Fibroblast of skin of right quadriceps (primary cell): ENCODE data around the gene SEMA4D.

ENCODE experiments used
- DNase-seq: peaks from one replicate; pipeline ENCODE4 v3.0.0-alpha.2; 2013

SEMA4D gene

DNA sequence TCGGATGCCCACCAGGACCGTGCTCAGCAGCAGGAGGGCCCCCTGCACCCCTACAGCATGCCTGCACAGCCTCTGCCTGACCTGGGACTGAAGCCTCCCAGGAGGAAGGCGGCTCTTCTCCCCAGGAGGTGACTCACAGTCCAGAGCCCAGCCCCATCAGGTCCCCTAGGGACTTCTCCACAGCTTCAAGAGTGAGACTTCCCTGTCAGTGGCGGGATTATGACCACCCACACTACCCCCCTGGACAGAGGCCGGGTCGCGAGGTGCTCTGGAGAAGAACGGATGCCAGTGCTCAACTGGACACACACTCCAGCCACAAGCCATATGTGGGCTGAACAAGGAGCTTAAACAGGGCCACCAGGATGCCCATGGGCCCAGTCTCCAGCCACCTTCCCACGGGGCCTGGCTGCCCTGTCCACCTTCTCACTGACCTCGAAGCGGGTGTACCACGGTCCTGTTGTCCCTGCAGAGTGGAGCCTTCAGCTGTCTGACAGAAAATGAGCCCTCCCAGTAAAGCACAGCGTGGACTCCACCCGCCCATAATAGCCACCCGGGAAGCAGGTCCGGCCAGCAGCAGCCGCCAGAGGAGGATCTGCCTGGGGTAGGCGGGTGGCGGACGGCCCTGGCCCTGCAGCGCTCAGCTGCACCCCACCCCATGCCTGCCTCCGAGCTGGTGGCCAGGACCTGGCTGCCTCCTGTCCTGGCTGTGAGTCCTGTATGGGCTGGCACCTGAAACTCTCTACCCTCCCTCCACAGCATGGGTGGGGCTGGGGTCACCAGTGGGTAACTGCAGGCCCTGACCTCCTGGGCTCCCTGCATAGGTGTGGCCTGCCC is 54.7 kb downstream of the SEMA4D start:
- peak; percentile 53 for DNase-seq

DNA sequence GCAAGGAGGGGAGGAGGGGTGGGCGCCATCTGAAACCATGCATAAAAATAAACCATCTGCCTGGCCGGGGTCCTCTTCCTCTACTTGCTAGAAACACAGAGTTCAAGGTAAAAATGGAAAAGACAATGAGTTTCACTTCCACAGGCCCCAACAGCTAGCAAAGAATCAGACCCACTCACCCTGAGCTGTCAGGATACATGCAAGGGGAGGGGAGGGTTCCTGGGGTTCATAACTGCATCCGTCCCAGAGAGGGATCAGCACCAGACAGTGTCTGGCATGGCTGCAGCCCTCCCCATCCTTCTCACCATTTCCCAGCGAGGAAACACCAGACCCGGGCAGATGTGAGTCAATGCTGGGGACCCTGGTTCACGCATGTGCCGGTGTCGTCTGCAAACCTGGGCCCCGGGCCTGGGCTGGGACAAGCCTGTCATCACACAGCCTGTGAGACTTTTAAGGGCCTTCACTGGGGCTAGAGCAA is 55.4 kb downstream of the SEMA4D start:
- DNase-seq: no peak

DNA sequence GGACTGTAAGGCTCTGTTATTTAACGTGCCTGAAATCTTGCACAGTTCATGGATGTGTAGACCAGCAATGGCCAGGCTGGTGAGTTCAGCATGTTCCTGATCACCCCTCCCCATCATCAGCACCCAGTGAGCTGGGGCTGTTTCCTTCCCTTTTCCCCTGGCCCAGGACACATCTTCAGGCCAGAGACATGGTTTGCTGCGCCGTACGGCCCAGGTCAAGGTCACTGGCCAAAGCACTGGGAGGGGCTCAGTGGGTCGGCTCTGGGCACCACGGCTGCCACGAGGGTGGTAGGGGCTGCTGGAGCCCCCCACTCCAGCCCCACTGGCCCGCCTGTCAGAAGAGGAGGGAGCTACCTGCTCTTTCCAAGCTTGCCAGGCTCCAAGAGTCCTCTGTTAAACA is 55.9 kb downstream of the SEMA4D start:
- DNase-seq: no peak

DNA sequence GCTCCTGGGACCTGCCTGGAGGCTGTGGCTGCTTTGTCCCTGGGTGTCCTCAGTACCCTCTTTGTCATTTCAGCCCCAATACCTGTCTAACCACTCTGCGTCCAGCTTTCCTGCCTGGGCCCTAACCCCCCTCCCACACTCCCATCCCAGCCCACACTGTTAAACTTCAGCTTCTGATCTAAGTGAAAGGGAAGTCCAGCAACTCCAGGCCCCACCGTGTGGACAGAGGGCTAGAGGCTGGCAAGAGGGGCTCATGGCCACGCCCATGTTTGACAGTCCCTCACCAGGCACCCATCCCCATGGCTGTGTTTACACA is 56.3 kb downstream of the SEMA4D start:
- no peak for DNase-seq

DNA sequence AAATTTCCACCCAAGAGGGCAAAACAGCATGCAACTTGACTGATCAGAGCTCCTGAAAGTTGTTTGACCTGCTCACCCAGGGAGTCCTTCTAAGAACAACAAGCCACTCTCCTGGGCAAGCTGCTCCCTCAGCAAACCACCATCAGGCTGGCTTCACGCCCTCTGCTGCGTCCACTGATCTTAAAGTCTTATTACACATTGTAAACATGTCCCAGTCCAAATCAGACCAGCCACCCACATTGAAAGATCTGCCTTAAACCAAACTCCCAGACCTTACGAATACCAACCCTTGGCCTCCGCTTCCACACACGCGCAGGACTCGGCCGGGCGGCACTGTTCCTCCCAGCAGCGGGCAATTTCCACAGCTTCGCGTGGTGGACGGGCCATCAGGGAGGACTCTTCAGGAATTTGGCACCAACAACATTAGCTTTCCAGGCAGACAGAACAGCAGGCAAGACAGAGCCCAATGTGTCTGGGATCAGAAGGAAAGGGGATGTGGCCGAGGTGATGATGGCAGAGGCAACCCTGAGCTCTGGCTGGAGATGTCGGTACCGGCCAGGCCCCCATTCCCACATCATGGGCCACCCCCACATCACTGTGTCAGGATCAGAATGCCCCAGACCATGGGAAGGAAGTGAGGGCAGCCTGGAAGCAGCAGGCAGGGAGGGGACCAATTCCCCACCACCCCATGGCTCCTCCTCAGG is 56.8 kb downstream of the SEMA4D start:
- no peak for DNase-seq

DNA sequence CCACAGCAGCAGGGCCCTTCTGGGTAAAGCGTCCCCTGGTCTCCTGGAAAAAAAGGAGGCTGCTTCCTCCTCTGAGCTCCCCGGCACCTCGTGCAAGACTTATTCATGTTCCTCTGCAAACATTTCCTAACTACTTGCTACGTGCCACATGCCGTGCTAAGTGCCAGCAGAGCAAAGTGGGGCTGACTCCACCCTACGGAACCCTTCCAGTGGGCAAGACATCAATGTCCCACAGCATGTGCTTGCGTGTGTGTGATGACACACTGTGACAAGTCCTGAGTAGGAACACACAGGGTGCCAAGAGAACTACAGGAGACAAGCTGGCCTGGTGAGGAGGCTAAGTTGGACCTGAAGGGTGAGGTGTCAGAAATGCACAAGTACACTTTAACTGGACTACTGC is 57.4 kb downstream of the SEMA4D start:
- DNase-seq: no peak

DNA sequence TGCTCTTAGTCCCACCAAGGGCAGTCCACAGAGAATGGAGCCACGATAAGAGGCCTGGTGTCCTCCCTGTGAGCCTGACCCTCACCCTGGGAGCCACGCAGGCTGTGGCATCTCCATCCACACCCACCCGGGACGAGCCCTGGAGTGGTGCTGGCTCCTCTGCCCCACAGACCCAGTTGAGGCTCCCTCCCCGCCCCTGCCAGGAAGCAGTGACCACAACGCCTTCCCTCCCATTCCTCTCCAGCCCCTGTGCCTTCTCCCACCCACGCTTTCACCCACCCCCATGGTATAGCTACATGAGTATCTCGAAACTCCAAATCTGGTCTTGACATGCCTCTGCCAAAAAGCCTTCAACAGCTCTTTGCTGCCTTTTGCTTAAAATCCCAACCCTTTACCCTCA is 57.9 kb downstream of the SEMA4D start:
- DNase-seq: no peak

DNA sequence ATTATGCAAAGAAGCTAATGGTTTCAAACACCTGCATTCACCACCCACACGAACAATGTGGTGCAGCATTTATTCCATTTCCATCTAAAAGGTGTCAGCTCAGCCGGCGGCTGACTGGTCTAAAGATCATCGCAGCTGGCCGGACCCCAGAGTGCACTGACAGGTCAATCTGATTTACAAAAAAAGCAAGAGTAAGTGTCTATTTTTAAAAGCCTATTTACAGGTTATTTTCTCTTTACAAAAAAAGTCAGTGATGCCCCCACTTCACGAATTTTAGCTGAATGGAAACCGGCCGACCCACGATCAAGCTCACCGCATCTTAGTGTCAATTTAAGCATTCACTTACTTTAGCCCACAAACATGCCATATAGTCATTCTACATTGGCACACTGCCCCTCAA is 58.3 kb downstream of the SEMA4D start:
- no peak for DNase-seq

DNA sequence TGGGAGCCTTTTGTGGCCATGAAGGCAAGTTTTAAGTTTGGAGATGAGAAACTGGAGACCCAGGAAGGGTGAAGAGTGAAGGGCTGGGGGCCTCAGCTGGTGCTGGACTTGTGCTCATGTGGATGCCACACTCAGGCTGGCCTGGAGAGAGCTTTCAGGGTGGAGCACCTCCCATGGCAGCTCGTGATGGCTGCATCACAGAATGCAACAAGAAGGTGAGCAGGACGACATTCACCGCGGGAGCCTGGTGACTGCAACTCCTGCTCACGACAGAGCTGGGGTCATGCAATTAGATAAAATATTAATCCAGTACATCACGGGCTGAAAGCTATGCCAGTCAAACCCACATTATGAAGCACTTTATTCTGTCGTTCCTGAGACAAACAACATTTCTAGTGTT is 59.7 kb downstream of the SEMA4D start:
- no peak for DNase-seq

DNA sequence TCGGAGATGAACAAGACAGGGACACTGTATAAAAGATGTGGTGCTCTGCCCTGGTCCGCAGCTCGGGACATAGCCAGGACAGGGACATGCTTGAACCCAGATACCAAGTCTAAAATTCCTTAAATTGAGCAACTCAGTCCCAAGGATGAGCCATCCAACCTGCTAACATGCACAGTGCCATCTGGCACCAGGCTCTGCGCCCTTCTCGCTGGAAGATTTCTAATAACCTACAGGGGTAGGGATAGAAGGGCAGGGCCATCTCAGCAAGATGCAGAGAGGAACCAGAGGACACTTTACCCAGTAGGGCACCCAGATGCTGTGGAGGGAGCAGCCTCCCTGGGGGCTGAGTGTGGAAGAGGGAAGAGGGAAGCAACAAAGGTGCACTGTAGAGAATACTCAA is 60.1 kb downstream of the SEMA4D start:
- no peak for DNase-seq

DNA sequence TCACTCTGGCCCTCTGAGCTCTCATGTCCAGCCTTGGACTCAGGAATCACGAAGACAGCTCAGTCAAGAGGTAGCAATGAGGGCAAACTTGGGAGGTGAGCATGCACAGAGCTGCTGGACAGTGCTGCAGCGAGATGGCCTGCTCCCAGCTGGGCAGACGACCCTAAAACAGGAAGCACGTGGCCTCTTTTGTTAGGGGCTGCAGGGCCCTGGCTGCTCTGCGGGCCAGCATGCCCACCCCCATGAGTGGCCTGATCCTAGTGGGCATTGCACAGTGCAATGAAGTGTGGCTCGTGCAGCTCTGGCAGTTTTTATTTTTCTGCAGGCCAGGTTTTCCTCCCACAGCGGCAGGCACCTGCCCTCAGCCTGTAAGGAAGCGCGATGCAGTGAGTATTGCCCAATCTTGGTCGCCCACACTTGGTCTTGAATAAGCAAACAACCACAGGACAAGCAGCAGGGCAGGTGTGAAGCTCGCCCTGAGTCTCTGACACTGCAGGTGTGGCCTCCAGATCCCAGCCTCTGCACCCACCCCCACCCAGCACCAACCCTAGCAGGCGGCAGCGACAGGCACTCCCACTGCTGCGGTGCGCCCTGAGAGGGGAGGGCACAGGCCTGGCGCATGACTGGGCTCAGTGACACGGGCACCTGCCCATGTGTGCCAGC is 60.8 kb downstream of the SEMA4D start:
- DNase-seq: no peak

DNA sequence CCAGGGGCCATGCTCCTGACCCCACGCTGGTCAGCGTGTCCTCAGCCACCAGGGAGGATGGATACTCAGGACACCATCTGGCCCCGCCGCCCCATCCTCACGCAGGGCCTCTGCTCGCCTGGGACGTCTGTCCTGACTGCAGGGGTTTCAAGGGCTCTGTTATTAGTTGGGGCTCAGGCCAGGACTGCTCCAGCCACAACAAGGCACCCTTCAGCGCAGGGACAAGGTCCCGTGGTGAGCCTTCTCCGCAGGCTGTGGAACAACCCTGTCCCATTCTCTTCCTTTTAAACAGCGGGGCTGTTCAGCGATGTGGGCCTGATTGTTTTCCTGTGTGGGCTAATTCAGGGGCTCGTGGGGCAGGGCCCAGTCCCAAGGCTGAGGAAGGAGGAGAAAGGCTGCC is 61.6 kb downstream of the SEMA4D start:
- no peak for DNase-seq

DNA sequence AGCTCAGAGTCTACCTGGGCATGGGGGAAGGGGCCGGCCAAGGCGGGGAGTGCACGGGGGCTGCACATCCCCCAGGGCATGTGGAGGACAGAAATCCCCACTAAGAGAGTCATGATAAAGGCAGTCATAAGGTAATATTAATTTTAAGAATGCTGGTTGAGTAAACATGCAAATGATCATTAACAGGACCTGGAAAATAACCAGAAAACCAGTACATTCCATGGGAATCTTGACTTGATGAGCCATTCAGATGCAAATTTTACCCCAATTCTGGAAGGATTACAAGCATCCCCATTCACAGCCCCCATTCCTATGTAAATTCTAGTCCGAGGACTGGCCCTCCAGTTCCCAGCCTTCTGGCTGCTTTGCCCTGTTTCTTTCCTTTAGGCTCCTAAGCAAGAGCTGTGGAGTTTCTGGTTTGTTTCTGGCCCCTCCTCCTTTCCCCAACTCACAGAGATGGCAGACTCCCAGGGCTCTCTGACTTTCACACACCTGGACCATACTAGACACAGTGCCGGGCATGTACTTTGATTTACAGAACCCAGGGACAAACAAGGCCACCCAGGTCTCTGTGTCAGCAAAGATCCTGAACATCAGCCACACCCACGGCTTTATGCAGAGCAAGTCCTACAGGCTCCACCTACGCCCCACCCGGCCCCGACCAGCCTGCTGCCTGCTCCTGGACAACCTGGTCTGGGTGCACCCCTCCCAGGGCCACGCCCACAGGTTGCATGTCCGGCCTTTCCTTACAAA is 62.7 kb downstream of the SEMA4D start:
- DNase-seq: no peak

DNA sequence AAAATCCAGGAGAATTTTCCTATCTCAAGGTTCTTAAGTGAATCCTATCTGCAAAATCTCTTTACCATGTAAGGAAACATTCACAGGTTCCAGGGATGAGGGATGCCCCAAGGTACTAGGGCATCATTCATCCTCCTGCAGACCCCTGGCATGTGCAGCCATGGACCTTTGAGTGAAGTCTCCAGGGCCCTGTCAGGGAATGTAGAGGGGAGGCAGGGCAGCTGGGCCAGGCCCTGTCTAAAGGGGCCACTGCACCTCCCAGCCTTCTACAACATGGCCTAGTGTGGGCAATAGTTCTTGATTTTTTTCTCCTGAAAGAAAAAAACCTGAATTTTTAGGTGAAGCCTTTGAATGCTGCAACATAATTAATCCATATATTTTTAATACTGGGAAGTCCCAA is 63.3 kb downstream of the SEMA4D start:
- DNase-seq: no peak

DNA sequence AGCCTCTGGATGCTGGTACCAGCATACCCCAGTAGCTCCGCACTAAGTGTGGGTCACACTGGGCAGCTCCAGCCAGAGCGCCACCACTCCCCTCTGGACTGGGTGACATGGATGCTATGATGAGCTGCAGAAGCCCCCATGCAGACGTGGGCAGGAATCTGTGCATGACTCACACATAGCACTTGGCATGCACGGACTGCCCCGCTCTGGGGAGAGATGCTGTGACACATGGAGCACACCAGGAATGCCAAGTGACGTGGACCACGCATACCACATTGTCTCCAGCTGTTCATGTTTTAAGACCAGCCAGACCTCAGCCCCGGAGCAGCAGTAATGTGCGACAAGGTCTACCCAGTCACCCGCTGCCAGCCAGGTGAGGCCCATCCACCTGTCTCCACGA is 64.1 kb downstream of the SEMA4D start:
- peak; percentile 84 for DNase-seq

DNA sequence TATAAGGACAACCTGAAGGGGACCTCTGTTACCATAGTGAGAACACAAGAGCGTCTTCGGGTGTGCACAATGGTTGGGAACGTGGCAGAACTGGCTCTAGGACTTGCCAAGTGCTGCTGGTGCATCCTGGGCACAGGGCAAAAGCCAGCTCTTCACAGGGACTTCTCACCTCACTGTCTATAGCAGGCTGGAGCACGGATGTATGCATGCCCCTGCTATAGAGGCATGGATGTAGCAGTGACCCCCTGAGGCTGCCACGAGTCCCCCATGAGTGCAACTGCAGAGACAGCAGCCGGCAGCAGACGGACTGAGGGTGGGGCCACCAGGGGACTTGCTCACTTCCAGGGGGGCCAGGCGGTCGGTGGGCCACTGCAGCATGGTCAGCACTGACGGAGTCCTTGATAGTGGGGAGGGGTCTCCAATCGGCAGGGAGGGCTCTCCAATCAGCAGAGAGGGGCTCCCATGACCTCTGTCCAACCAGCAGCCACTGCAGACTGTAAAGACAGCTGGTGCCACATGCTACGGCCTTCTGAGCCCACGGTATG is 64.9 kb downstream of the SEMA4D start:
- DNase-seq: no peak

DNA sequence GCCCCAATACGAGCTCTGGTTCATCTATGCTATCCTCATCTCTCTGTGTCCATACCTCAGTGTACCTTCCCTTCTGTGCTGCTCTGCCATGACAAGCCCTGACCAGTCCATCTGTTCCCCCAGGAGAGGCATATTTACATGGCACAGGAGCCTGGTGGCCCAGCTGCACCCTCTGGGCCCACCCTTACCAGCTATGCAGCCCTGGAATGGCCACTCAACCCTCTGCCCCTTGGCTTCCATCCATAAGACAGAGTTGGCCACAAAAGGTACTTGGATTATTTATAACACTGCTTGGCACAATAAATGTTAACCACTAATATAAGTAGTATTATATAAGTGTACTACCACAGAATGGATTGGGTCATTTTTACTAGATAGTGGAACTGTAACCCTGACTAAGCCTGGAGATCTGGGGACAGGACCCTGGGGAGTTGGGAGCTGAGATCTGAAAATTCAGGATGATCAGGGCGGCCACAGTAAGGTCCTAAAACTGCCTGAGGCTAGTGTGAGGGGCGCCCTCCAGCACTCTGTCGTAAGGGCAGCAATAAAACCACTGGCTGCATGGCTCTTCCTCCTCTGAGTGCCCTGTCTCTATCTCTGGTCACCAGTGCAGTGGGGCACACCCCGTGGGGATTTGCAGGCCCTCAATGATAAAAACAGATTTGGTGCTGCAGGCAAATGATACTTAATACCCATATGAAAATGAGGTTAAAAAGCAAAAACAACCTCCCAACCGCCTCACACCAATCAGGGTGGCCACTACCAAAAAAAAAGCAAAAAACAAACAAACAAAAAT is 65.8 kb downstream of the SEMA4D start:
- no peak for DNase-seq

DNA sequence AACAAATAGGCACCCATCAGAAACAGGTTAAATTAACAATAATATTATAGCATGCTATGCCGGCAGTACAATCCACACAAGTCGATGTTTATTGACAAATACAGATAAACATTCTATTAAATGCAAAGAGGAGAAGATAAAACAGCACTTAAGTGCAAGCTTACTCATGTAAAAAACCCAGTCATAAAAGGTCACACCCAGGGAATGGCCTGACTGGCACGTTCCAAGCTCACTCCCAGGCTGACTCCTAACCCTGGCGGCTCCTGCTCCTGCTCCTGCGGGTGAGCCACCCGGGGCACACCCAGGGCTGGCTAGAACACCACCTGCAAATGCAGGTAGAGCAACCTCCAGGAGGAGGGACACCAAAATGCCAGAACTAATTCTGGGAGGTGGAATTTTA is 66.9 kb downstream of the SEMA4D start:
- DNase-seq: no peak

DNA sequence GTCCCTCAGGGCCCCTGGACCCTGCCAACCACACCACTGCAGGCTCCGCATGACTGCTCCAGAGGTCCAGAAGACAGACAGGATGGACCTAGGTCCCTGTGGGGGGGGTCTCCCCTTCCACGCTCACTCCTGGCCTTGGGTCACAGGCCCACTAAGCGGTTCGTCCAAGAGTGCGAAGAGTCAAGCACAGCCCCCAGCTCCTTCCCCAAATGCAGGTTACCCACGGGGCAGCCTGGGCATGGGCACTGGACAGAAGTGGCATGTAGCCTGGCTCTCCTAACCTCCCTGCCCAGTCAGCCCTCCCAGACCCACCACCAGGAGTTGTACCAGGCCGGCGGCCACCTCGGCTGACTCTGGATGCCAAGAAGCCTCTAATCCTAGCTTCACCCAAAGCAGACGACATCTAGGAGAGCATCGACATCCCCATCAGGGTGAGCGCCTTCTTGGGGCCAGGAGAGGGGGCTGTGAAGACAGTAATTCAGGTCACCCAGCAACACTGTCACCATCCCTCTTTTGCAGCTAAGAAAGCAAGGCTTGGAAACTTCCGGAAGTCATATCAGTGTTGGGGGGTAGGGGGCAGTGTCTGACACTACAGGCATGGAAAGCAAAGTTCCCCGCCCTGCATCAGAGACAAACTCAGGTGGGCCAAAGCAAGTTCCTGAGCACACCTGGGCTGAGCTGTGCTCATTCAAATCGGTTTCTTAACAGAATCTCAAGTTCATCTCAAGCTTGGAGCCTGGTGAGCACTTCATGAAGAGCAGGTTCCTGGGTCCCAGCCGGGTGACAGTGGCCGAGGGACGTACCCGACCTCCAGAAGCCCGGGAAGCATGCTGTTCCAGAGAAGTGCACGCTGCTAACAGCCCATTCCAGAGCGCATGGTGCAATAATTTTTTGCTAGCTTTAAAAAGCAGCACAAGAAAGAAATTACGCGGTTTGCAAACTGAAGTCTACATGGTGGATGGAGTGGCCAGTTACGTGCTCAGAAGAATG is 68.7 kb downstream of the SEMA4D start:
- DNase-seq: no peak

DNA sequence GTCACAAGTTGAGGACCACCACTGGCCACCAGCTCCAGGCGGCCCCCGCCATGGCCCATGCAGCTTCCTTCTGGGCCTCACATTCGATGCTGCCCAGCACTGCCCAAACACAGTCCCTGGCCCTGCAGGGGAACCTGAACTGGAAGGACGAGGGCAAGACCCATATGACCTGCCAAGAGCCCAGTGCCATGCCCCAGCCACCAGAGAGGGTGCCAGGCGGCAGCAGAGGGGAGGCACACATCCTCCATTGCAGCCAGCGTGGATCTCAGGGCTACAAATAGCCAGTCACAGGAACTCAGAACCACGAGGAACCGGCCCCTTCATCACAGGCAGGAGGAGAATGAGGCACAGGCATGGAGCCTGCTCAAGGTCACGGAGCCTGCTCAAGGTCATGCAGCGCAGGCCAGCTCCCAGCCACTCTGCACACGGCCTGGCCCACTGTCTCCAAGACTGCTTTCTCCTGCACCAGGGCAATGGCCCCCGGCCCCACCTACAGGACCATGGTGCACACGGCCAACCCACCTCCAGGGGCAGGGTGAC is 69.6 kb downstream of the SEMA4D start:
- no peak for DNase-seq
